M059J (cell line): ENCODE measurements around the gene URAD. TPM values are rescaled to one million over a fixed set of nuclear protein-coding genes. Genes with fewer than 3 reads are reported as not detected.
A peak's percentile ranks its signal among the peaks of the same experiment; 100 is the strongest.
"Not testable (repeated sequence)": the region's sequence is repeated elsewhere in the genome, so short reads cannot be mapped to it uniquely, and the experiment has no call there.

Experiments
- DNase-seq: peaks from one replicate; pipeline ENCODE4 v3.0.0-alpha.2; 2012; ENCODE audit warnings: low read depth
- total RNA-seq: library from RNA; depleted of rRNA; stranded (reverse); fragments of >200 nt; shearing (Covaris generic); gene quantifications from 2 replicates; pipeline ENCODE4 v1.2.3, GENCODE V29; 2014

Gene URAD
- total RNA-seq, 1 experiment from 2014 or later: not detected

DNA sequence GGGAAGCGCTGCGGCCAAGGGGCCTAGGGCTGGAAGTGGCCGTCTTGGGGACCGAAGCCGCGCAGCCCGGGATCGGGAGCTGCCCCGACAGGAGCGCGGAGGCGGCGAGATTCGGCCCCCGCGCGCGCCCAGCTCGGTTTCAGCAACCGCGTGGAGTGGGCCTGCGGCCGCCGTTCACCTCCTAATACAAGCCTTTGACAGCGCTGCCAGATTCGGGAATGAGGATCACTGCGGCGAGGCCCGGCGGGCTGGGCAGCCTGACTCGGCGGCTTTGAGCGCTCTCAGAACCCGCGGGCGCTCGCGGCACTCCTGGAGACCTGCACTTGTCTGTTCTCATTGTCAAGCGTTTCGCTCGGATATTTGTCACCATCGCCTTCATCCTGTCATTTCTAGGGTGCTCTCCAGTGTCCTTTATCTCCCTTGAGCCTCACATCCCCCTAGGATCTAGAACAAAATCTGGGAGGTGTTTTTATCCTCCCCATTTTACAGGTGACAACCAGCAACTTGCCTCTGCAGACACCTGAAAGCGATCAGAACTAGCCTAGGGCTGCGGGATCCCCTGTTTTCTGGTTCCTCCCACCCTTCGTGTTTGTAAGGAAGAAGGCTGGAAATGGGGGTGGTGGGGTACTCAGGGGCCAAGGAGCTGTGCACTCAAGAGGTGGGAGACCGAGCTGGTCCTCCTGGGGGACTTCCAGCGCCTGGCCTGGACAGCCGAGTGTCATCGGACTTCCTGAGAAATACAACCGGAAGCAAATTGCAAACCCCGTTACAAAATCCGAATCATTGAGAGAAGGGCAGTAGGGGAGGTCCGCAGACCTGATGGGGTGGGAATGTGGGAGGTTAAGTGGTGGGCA is 17.9 kb downstream of the URAD start:
- no peak for DNase-seq

DNA sequence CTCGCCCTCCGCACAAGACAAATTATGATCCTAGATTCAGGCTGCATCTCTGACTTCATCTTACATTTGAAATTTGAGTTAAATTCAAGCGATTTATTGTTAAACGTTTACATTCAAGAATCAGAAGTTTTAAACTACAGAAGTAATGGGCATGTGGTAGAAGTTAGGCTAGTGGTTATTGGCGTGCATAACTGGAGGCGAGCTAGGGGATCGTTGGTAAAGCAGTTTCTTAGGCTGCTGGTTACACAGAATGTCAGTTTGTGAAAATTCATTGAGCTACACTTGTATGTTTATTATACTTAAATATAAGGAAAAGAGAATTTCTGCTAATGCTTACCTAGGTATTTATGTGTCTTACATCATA is 18.6 kb downstream of the URAD start:
- DNase-seq: no peak

- no peak for DNase-seq
Observed at GRCh38 chr13:27969082-27969865, 19.2 kb downstream of the URAD start, which contains the start of gene CDX2. Gene CDX2 (minus strand): TSS chr13:27969315. CDS start chr13:27969006, 309 bp downstream.

DNA sequence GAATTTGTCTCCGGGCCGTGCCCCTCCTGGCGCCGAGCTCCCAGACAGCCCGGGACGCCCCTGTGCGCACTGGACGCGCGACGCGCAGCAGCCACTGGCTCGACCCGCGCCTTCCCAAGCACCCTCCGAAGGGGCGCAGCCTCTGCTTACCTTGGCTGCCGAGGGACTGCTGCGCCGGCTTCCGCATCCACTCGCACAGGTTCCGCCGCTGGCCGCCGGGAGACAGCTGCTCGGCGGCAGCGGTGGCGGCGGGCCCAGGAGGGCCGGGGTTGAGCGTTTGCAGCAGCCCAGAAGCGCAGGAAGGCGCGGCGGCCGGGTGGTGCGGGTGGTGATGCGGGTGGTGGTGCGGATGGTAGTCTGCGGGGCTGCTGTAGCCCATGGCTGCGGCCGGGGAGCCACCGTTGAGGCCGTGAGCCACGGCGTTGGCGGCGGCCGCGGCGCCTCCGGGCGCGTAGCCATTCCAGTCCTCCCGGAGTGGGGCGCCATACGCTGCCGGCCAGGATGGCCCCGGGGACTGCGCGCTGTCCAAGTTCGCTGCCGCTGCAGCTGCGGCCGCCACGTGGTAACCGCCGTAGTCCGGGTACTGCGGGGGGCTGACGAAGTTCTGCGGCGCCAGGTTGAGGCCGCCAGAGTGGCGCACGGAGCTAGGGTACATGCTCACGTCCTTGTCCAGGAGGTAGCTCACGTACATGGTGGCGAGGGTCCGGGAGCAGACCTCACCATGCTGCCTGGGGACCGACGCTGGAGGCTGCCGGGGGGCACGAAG is 20.0 kb downstream of the URAD start:
- DNase-seq: no peak

GRCh38 chr13:27967736-27968315 is 20.7 kb downstream of the URAD start:
- no peak for DNase-seq

DNA sequence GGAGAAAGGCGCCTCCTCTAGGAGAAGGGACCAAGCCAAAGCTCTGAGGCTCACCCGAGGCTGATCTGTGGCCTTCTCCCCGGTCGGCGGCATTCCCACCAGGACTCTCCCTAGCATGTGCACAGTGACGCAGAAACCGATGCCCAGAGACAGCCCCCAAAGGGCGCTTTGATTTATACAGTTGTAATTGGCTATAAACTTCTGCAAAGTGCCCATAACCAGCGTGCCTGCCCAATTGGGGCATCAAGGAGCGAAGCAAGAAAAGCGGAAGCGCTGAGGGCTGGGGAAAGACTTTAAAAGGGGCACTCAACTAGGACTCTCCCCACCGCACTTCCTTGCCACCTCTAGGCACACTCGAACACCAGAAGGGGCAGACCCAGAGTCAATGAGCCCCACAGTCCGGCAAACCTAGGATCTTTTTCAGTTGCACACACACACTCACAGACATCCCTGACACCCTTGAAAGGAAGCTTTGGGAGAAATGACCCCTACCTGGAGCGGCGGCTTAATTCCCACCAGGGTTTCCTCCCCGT is 21.2 kb downstream of the URAD start:
- no peak for DNase-seq

- DNase-seq: no peak
Observed at GRCh38 chr13:27966641-27967202, 21.8 kb downstream of the URAD start.

DNA sequence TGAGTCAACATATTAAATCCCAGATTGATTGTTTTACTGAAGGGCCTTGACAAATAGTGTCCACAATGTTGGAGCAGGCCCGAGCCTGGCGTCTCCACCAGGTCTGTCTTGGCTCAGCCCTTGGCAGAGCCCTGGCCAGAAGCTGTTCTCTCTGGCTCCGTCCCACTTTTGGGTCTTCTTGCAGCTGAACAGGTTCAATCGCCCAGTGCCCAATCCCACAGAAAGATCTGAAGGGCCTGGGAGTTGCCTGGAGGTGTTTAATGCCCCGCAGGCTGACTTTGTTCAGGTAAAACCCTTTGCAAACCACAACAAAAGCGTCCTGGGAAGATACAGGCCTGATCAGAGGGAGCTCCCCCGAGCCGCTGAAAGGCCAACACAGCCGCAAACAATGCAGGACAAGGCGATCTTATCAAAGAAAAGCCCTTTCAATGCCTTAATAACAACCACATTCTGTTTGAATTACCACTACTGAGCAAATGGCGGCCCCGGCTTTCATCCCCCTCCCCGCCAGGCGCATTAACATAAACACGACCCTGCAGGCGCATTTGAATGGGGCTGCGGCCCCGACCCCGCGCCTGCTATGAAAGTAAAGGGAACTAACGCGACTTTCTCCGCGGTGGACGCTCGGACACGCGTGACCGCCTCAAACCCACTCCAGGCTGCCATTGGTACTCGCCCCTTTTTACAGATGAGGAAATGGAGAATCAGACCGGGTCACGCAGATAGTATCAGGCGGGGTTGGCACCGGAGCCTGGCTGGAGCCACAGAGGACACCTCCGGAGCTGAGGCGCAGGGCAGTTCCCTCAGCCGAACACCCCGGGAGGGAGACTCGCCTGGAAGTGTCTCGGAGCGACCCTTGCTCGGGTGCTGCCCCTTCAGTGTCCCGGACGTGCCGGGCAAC is 22.5 kb downstream of the URAD start:
- DNase-seq: no peak

DNA sequence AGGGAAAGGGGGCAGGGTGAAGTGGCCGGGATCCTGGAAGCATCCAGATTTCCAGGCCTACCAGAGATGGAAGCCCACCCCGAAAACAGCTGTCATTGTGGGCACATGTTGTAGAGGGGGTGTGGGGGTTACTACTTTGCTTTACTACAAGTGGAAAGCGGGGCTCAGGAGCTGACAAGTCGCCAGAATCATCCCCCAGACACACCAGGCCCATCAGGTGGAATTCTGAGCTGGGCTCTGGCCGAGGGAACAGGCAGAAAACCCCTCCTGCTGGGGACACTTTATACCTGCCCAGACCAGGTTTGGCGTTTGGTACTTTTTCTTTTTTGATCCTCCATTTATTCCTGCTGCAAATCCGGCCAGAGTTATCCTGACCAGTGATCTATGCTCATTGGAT is 23.2 kb downstream of the URAD start:
- DNase-seq: no peak

- no peak for DNase-seq
Observed at GRCh38 chr13:27964741-27965323, 23.7 kb downstream of the URAD start.

DNA sequence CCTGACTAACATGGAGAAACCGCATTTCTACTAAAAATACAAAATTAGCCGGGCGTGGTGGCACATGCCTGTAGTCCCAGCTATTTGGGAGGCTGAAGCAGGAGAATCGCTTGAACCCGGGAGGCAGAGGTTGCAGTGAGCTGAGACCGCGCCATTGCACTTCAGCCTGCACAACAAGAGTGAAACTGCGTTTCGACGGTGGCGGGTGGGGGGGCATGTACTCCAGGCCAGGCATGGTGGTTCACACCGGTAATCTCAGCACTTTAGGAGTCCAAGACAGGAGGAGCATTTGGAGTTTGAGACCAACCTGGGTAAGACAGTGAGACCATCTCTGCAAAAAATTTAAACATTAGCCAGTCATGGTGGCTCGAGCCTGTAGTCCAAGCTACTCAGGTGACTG is 24.3 kb downstream of the URAD start:
- not testable (repeated sequence) for DNase-seq

DNA sequence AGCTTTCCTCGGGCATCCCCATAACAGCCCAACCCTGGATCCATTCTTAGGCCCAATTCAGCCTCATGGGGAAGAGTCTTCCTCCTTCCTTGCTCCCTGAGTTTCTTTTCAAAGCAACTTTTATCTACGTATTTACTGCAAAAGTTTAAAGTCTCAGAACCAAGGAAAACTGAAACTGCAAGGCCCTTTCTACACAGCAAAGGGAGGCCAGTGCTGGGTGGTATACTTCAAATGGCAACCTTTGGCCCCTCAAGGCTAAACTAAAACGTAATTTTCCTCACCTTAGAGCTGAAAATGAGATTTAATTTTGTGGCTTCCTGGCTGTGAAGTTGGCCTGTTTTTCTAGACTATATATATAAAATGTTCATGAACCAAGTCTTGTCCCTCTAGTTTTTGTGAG is 25.0 kb downstream of the URAD start:
- no peak for DNase-seq

DNA sequence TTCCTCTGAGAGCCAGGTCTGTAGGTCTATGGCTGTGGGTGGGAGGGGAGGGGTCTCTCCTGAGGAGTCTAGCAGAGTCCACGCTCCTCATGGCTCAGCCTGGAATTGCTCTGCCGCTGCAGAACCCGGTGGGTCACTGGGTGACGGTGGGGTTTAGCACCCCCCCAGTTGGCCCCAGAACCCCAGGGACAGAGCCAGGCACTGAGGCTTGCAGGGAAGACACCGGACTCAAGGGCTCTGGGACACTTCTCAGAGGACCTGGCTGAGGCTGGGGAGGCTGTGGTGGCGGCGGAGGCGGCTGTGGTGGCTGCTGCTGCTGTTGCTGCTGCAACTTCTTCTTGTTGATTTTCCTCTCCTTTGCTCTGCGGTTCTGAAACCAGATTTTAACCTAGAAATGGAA is 25.5 kb downstream of the URAD start:
- no peak for DNase-seq

- no peak for DNase-seq
Observed at GRCh38 chr13:27962128-27962841, 26.2 kb downstream of the URAD start.

GRCh38 chr13:27961227-27962085 is 27.0 kb downstream of the URAD start:
- no peak for DNase-seq

GRCh38 chr13:27960362-27961226 is 27.9 kb downstream of the URAD start:
- peak; percentile 23 for DNase-seq

DNA sequence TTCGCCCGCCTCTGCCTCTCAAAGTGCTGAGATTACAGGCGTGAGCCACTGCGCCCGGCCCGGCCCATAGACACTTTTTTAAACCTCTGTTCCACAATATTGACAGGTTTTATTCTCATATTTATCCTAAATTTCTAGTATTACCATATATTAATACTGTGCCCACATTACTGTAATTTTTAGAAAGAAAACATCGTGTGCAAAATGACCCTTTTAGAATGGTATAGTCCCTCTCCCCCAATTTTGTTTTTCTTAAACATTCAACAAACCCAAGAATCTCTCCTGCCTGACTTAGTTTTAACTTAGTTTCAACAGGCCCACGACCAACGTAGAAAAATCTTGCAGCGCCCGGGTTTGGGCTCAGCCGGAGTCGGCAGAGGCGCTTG is 28.5 kb downstream of the URAD start:
- no peak for DNase-seq
